ENCODE measurements around the gene SLC1A3. TPM values are rescaled to one million over a fixed set of nuclear protein-coding genes. Genes with fewer than 3 reads are reported as not detected.

SLC1A3 gene
- total RNA-seq, 1 experiment from 2014 or later, result 6.6 TPM

- no peak for DNase-seq (ENCODE audit: low read depth, low spot score)
- in situ Hi-C loops (cut with HindIII; ENCODE audit: low pct_unique_long_range_greater_than_20kb, low sequenced_read_pairs), result loop anchor here (25.0 kb wide), 2 partner anchors 293 to 307 kb away; no protein-coding TSS in a partner anchor
Measured at GRCh38 chr5:36719282-36719681, 112.9 kb downstream of the SLC1A3 start.

DNA sequence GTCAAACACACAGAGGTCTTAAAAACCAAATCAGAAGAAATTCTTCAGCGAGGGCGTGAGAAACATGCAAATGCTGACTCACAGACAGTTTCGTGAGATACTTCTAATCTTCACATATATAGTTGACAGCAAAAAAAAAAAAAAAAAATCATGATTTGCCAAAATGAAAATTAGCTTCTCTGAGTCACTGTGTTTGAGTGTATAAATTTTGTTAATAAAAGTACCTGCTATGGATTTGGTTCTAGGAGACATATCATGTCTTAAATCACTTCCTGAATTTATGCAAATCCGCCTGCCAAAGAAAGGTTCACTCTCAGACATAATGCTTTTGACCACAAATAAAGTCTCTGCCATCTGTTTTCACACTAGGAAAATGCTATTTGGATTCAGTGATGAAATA is 114.3 kb downstream of the SLC1A3 start:
- no peak for DNase-seq (ENCODE audit: low read depth, low spot score)
- in situ Hi-C loops (cut with HindIII; ENCODE audit: low pct_unique_long_range_greater_than_20kb, low sequenced_read_pairs), result loop anchor here (25.0 kb wide), 2 partner anchors 292 to 308 kb away; no protein-coding TSS in a partner anchor

GRCh38 chr5:36721664-36722235 is 115.3 kb downstream of the SLC1A3 start:
- in situ Hi-C loops (cut with HindIII; ENCODE audit: low pct_unique_long_range_greater_than_20kb, low sequenced_read_pairs), result loop anchor here (25.0 kb wide), 2 partner anchors 291 to 309 kb away; no protein-coding TSS in a partner anchor
- no peak for DNase-seq (ENCODE audit: low read depth, low spot score)

DNA sequence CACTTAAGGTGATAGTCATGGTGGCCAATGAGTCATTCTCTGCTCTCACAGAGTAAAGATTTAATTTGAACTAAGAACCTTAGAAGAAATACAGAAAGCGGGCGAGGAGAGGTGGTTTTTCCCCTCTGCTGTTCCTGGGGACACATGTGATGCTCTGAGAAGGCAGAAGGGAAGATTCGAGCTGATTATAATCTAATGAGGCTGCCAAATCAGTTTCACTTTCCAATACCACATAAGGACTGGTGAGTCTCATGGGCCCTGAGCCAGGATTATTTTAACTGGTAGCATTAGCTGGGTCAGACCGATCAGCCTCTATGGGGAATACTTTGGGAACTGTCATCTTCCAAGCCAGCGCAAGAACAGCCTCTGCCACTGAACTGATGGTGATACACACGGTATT is 116.5 kb downstream of the SLC1A3 start:
- in situ Hi-C loops (cut with HindIII; ENCODE audit: low pct_unique_long_range_greater_than_20kb, low sequenced_read_pairs), result loop anchor here (25.0 kb wide), 2 partner anchors 289 to 311 kb away; no protein-coding TSS in a partner anchor
- no peak for DNase-seq (ENCODE audit: low read depth, low spot score)

DNA sequence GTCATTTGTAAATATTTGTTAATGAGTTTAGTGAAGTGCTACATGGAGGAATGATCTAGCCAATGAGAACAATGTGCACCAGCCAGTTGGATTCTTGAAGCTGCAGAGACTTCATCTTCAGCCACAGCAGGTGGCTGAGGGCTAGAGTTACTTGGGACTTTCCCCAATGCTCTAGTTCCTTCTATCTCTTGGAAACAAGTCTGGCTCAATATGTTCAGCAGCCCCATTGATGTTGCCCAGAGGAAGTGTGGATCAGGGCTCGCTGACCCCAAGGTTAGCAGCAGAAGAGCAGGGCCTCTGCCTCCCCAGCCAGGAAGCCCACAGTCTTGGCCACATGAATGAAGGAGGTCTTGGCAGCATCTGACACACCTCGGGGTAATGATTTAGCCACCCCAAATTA is 117.5 kb downstream of the SLC1A3 start:
- in situ Hi-C loops (cut with HindIII; ENCODE audit: low pct_unique_long_range_greater_than_20kb, low sequenced_read_pairs), result loop anchor here (25.0 kb wide), 2 partner anchors 288 to 312 kb away; no protein-coding TSS in a partner anchor
- no peak for DNase-seq (ENCODE audit: low read depth, low spot score)

- DNase-seq (ENCODE audit: low read depth, low spot score), result peak; percentile 43
- in situ Hi-C loops (cut with HindIII; ENCODE audit: low pct_unique_long_range_greater_than_20kb, low sequenced_read_pairs), result loop anchor here (25.0 kb wide), 2 partner anchors 288 to 312 kb away; no protein-coding TSS in a partner anchor
Measured at GRCh38 chr5:36724467-36725332, 118.3 kb downstream of the SLC1A3 start.

GRCh38 chr5:36726317-36726716 is 119.9 kb downstream of the SLC1A3 start:
- in situ Hi-C loops (cut with HindIII; ENCODE audit: low pct_unique_long_range_greater_than_20kb, low sequenced_read_pairs), result no loop called here
- no peak for DNase-seq (ENCODE audit: low read depth, low spot score)

- no peak for DNase-seq (ENCODE audit: low read depth, low spot score)
- in situ Hi-C loops (cut with HindIII; ENCODE audit: low pct_unique_long_range_greater_than_20kb, low sequenced_read_pairs), result no loop called here
Measured at GRCh38 chr5:36726767-36727166, 120.4 kb downstream of the SLC1A3 start.

- peak; percentile 88 for DNase-seq (ENCODE audit: low read depth, low spot score)
- in situ Hi-C loops (cut with HindIII; ENCODE audit: low pct_unique_long_range_greater_than_20kb, low sequenced_read_pairs), result no loop called here
Measured at GRCh38 chr5:36728697-36729543, 122.5 kb downstream of the SLC1A3 start.

- in situ Hi-C loops (cut with HindIII; ENCODE audit: low pct_unique_long_range_greater_than_20kb, low sequenced_read_pairs), result no loop called here
- no peak for DNase-seq (ENCODE audit: low read depth, low spot score)
Measured at GRCh38 chr5:36730537-36731216, 124.3 kb downstream of the SLC1A3 start.

GRCh38 chr5:36733183-36733582 is 126.8 kb downstream of the SLC1A3 start:
- in situ Hi-C loops (cut with HindIII; ENCODE audit: low pct_unique_long_range_greater_than_20kb, low sequenced_read_pairs), result no loop called here

GRCh38 chr5:36734422-36734821 is 128.0 kb downstream of the SLC1A3 start:
- DNase-seq (ENCODE audit: low read depth, low spot score), result peak; percentile 56
- in situ Hi-C loops (cut with HindIII; ENCODE audit: low pct_unique_long_range_greater_than_20kb, low sequenced_read_pairs), result no loop called here

More at GRCh38 chr5:36733183-36733582, 126.8 kb downstream of the SLC1A3 start:
- no peak for DNase-seq (ENCODE audit: low read depth, low spot score)

DNA sequence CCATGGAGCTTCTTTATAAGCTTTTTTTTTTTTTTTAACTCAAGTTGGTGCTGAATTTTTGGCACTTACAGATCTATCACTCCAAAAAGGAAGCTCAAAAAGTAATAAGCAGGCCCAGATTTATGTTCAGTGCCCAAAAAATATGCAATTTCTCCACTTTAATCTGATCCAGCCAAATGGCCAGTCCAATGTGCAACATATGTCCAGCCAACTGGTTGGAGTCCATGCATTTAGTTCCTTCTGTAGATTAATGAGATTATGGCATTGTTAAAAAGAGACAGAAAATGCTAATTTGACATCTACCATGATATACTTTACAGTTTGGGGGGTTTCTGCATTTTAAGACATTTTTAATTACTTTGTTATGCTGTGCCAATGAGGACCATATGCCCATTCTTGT is 129.5 kb downstream of the SLC1A3 start:
- in situ Hi-C loops (cut with HindIII; ENCODE audit: low pct_unique_long_range_greater_than_20kb, low sequenced_read_pairs), result no loop called here
- no peak for DNase-seq (ENCODE audit: low read depth, low spot score)

Small RNAs within 50 kb of the gene (small RNA-seq; reads per million reads assigned to genes)
- gene AC010631.1, result 0 reads per million in 2 experiments
